LoVo (cell line): Measurements from ENCODE around the gene CORO7.

Experiments
- DNase-seq: peaks from one replicate; pipeline ENCODE4 v3.0.0-alpha.2; 2016; ENCODE audit warnings: low spot score

The CORO7 gene

GRCh38 chr16:4416200-4417032 is at the start of gene CORO7:
Gene CORO7, minus strand, starts transcription at chr16:4416596. Its CDS starts 78 bp downstream, at chr16:4416518.
- DNase-seq: peak; percentile 93

- DNase-seq: no peak
Measured at GRCh38 chr16:4463522-4464163, 47.2 kb upstream of the CORO7 start.

DNA sequence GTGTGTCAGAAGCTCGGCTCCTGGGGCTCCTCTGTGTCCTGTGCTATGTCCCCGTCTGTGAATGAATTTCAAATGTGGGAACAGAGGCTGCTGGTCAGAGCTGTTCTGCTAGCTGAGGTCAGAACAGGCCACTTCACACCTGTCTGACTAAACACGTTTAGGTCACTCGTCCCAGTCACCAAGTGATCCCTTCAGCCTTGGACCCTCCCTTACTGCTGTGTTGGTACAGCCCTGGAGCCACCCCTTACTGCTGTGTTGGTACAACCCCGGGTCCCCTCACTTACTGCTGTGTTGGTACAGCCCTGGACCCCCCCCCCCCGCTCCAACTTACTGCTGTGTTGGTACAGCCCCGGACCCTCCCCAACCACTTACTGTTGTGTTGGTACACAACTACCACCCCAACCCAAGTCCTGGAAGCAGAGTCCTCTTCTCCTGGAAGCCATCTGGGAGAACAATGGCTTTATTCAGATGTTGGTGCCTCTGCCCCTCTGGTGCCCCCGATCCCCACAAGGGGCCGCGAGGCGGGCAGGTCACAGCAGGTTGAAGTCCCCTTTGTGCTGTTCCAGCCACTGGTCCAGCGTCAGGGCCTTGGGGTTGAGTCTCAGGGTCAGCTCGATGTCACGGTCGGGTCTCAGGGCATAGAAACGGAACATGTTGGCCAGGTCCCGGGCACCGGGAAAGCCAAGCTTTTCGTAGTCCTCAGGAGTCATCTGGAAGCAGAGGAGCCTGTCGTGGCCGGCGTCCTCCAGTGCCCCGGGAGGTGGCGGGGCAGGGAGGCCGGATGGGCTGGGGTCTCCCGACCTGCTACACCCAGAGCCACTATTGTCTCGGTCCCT is 45.1 kb upstream of the CORO7 start:
- no peak for DNase-seq

DNA sequence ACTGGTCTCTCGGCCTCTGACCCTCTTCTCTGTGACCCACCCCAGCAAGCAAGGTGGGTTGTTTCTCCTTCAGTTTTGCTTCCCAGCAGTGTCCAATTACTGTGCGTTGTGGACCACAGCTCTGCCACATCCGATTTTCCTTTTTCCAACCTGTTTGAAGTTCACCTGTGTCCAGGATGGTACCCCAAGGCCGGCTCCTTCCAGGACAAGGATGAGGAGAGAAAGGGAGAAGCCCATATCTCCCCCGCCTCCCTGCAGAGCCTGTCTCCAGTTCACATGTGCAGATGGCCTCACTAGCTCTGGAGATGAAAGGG is 44.5 kb upstream of the CORO7 start:
- DNase-seq: no peak

DNA sequence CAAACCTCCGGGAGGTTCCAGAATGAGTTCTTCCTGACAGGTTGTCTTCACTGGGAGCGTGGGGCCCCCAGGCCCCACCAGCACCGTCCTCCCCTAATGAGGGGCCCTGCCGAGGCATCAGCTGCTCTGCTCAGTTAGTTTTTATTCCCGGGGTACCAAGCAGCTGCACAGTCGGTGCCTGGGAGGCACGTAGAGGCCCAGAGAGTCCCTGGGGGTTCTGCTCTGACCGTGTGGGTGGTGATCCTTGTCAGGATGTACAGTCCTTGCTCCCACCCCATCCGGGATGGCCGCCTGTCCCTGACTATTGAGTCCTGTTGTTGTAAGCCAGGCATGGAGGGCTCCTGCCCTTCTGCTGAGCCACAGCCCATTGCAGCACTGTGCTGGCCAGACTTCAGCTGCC is 39.6 kb upstream of the CORO7 start:
- DNase-seq: no peak

- no peak for DNase-seq
Measured at GRCh38 chr16:4455081-4455480, 38.7 kb upstream of the CORO7 start.

DNA sequence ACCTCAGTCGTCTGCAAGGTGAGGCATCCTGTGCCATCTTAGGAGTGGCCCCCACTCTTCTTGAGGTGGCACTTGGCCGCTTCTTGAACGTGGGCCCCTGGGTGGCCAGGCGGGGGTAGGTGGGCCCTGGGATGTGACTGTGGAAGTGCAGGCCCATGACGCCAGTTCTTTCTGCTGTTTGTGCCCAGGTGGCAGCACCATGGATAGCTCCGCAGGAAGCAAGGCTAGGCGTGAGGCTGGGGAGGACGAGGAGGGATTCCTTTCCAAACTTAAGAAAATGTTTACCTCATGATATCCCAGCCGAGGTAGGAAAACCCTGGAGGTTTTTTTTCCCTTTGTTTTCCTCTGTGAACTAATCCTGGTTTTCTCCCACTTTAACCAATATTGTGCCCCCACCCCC is 38.2 kb upstream of the CORO7 start:
- DNase-seq: no peak

GRCh38 chr16:4452674-4453073 is 36.3 kb upstream of the CORO7 start:
- no peak for DNase-seq

DNA sequence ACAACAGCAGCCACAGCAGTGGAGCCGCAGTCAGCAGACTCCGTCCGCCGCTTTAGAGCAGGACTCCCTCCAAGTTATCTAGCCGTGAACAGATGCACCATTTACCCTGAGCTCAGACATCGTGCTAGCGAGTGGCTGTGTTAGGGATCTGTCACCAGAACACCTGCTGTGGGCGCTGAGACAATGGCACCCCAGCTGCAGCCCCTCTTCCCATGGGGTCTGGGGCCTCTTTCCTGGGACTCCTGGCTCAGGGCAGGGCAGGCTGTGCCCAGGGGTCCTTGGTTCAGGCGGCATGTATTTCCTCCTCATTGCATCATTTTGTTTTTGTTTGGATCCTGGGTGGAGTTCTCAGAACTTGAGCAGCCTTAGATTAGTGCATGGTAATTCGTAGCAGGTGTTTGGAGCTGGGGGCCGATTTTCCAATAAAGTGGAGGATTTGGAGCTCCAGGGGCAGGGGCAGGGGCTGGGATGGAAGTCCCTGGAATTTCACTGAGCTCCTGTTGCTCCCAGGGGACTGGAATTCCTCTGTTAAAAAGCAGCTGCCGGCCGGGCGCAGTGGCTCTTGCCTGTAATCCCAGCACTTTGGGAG is 34.6 kb upstream of the CORO7 start:
- DNase-seq: no peak

- DNase-seq: no peak
Measured at GRCh38 chr16:4450430-4450829, 34.0 kb upstream of the CORO7 start.

GRCh38 chr16:4443986-4444385 is 27.6 kb upstream of the CORO7 start:
- no peak for DNase-seq

DNA sequence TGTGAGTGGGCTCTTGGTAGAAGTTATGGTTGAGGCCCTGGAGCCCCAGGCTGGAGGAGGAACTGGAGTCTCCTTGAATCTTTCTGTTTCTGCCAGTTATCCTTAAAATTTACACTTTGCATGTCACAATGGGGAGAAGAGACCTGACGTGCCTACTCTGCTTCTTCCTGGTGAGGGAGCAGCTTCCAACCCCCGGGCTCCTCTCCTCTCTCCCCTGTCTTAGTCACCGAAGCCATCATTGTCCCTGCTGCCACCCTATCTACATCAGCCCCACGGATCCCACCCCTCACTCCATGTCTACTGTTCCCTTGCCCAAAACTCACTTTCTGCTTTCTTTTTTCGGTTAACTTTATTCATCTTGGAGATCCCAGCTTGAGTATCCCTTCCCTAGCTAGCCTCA is 26.9 kb upstream of the CORO7 start:
- no peak for DNase-seq

GRCh38 chr16:4442371-4442770 is 26.0 kb upstream of the CORO7 start:
- DNase-seq: no peak

- DNase-seq: no peak
Measured at GRCh38 chr16:4437366-4437765, 21.0 kb upstream of the CORO7 start.

DNA sequence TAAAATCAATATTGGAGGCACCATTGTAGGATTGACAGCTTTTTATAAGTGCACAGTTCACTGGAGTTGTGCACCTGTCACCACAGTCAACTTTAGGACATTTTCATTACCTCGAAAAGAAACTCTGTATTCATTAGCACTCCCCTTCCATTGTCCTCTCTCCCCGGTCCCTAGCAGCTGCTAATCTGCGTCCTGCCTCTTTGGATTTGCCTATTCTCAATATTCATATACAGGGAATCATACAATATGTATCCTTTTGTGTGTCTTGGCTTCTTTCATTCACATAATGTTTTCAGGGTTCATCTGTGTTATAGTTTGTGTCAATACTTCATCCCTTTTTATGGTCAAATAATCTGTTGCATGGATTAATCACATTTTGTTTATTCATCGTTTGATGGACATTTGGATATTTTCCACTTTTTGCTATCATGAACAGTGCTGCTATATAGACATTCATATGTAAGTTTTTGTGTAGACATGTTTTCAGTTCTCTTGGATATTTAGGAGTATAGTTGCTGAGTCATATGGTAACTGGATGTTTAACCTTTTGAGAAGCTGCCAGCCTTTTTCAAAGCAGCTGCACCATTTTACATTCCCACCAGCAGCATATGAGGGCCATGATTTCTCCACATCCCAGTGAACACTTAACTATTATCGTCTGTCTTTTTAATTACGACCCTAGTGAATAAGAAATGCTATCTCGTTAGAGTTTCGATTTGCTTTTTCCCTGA is 19.1 kb upstream of the CORO7 start:
- no peak for DNase-seq

GRCh38 chr16:4433914-4434787 is 17.8 kb upstream of the CORO7 start:
- no peak for DNase-seq

- DNase-seq: no peak
Measured at GRCh38 chr16:4433228-4433627, 16.8 kb upstream of the CORO7 start.

DNA sequence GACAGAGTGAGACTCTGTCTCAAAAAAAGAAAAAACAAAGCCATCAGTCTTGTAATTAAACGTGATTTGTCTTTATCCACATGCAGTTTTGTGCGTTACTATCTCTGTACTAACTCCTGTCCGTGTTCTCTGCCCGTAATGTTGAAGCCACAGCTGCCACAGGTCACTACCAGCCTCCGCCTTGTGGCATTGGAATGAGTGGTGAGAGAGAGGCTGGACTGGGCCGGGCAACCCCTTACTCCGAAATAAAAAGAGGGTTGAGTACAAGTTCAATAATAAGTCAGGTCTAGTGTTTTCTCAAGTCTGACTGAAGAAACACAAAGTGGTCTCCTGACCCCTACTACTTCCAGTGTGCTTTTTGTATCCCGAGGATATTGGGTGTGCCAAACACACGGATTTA is 14.6 kb upstream of the CORO7 start:
- DNase-seq: no peak

- DNase-seq: no peak
Measured at GRCh38 chr16:4428500-4428899, 12.1 kb upstream of the CORO7 start.

- no peak for DNase-seq
Measured at GRCh38 chr16:4426722-4427372, 10.5 kb upstream of the CORO7 start.
